IMR-90 (cell line): ENCODE data around the gene HHATL. TPM values are rescaled to one million over a fixed set of nuclear protein-coding genes. Genes with fewer than 3 reads are reported as not detected.

Experiments used
- ATAC-seq: fragments of 200-7000 bp; cut with Tn5 transposase; 2 replicates; pipeline ENCODE4 v1.9.1; 2020; ENCODE audit warnings: low read depth, mild to moderate bottlenecking, moderate library complexity
- BruUV-seq: library from RNA; stranded (reverse); fragments of 400-500 nt; replicated peaks from 2 replicates; lab custom pipeline; 2021; lab: Mats Ljungman, UMichigan
- CTCF ChIA-PET: fragments of 300-600 bp; formaldehyde crosslinking; extraction: SDS; loops from one replicate; lab custom pipeline; 2021; ENCODE audit warnings: antibody characterized with exemption; lab: Yijun Ruan, JAX
- POLR2A ChIA-PET: fragments of 300-600 bp; sonication (Branson Sonifier 250); formaldehyde crosslinking; loops from one replicate; lab custom pipeline; 2022; ENCODE audit warnings: antibody characterized with exemption; ENCODE audit not compliant: unreplicated experiment; lab: Charles Lee
- DNase-seq: peaks from one replicate; pipeline ENCODE4 v3.0.0; 2013
- H2AFZ ChIP-seq: replicated peaks from 2 replicates; pipeline ENCODE3; 2013; ENCODE audit warnings: low read length, mild to moderate bottlenecking; ENCODE audit not compliant: poor library complexity
- H2AK5ac ChIP-seq: 2 replicates; pipeline ENCODE4 v1.6.1; 2013; ENCODE audit warnings: low read depth, low read length, inconsistent platforms
- H2AK9ac ChIP-seq: replicated peaks from 2 replicates; pipeline ENCODE3; 2013; ENCODE audit warnings: mild to moderate bottlenecking, low read depth, low read length, moderate library complexity; ENCODE audit not compliant: poor library complexity
- H2BK120ac ChIP-seq: 2 replicates; pipeline ENCODE4 v1.6.1; 2013; ENCODE audit warnings: low read depth, low read length, inconsistent platforms
- H2BK15ac ChIP-seq: 3 replicates; pipeline ENCODE4 v1.6.1; 2013; ENCODE audit warnings: low read depth, low read length, inconsistent platforms
- H2BK20ac ChIP-seq: 2 replicates; pipeline ENCODE4 v1.6.1; 2013; ENCODE audit warnings: low read depth, mild to moderate bottlenecking, inconsistent platforms, low read length, moderate library complexity
- H2BK5ac ChIP-seq: 2 replicates; pipeline ENCODE4 v1.6.1; 2013; ENCODE audit warnings: mild to moderate bottlenecking, low read depth, low read length, inconsistent platforms; ENCODE audit not compliant: poor library complexity, severe bottlenecking
- H3K14ac ChIP-seq: replicated peaks from 2 replicates; pipeline ENCODE4 v1.6.1; 2013; ENCODE audit warnings: low read depth, low read length, inconsistent platforms
- H3K18ac ChIP-seq: 2 replicates; pipeline ENCODE4 v1.6.1; 2013; ENCODE audit warnings: low read depth, low read length, control low read depth
- H3K23ac ChIP-seq: 2 replicates; pipeline ENCODE4 v1.6.1; 2013; ENCODE audit warnings: low read depth, low read length, inconsistent platforms
- H3K27ac ChIP-seq: 2 replicates; pipeline ENCODE4 v1.5.1; 2013; ENCODE audit warnings: mild to moderate bottlenecking, control low read depth, low read length; ENCODE audit not compliant: insufficient read depth
- H3K27me3 ChIP-seq: 2 replicates; pipeline ENCODE4 v1.6.1; 2013; ENCODE audit warnings: low read length; ENCODE audit not compliant: control insufficient read depth, insufficient read depth
- H3K36me3 ChIP-seq: 2 replicates; pipeline ENCODE4 v1.6.1; 2013; ENCODE audit warnings: low read length, mixed read lengths; ENCODE audit not compliant: control insufficient read depth, insufficient read depth
- H3K4ac ChIP-seq: 2 replicates; pipeline ENCODE4 v1.6.1; 2013; ENCODE audit warnings: low read depth, low read length, inconsistent platforms
- H3K4me1 ChIP-seq: 2 replicates; pipeline ENCODE4 v1.6.1; 2013; ENCODE audit warnings: low read length, mixed read lengths; ENCODE audit not compliant: control insufficient read depth, insufficient read depth
- H3K4me2 ChIP-seq: 2 replicates; pipeline ENCODE4 v1.6.1; 2013; ENCODE audit warnings: low read depth, mild to moderate bottlenecking, control low read depth, low read length, moderate library complexity
- H3K4me3 ChIP-seq: 2 replicates; pipeline ENCODE4 v1.5.1; 2013; ENCODE audit warnings: low read depth, mild to moderate bottlenecking, control low read depth, low read length, moderate library complexity; ENCODE audit not compliant: insufficient read depth
- H3K56ac ChIP-seq: 2 replicates; pipeline ENCODE4 v1.6.1; 2013; ENCODE audit warnings: low read length, inconsistent platforms; ENCODE audit not compliant: insufficient read depth; ENCODE audit errors: extremely low read depth
- H3K79me1 ChIP-seq, 2 experiments: 2 replicates each; pipeline ENCODE4 v1.6.1; 2013; ENCODE audit warnings: low read length in 2 of 2, inconsistent platforms in 1 of 2, low read depth in 1 of 2
- H3K9ac ChIP-seq: 2 replicates; pipeline ENCODE4 v1.6.1; 2013; ENCODE audit warnings: low read depth, low read length, control low read depth
- H3K9me1 ChIP-seq: 2 replicates; pipeline ENCODE4 v1.6.1; 2013; ENCODE audit warnings: low read length, inconsistent platforms; ENCODE audit not compliant: insufficient read depth
- H3K9me3 ChIP-seq: 2 replicates; pipeline ENCODE4 v1.6.1; 2013; ENCODE audit warnings: low read length; ENCODE audit not compliant: control insufficient read depth, insufficient read depth
- H4K20me1 ChIP-seq: 2 replicates; pipeline ENCODE4 v1.6.1; 2013; ENCODE audit warnings: low read length, inconsistent platforms; ENCODE audit not compliant: insufficient read depth
- H4K5ac ChIP-seq: 2 replicates; pipeline ENCODE4 v1.6.1; 2013; ENCODE audit warnings: mild to moderate bottlenecking, low read depth, low read length, control low read depth
- H4K8ac ChIP-seq, 2 experiments: 2 replicates each; pipeline ENCODE4 v1.6.1; 2013; ENCODE audit warnings: low read depth in 2 of 2, low read length in 2 of 2, control low read depth in 1 of 2, inconsistent platforms in 1 of 2
- H4K91ac ChIP-seq: 2 replicates; pipeline ENCODE4 v1.6.1; 2013; ENCODE audit warnings: low read depth, low read length, inconsistent platforms; ENCODE audit not compliant: insufficient read depth
- BHLHE40 ChIP-seq: fragments of 150-350 bp; IDR thresholded peaks from 2 replicates; pipeline ENCODE4 v1.6.1; 2016; ENCODE audit warnings: mild to moderate bottlenecking, low read depth, low read length
- CEBPB ChIP-seq: IDR thresholded peaks from 2 replicates; pipeline ENCODE4 v1.6.1; 2012; ENCODE audit warnings: low read depth, low read length, improper control_type of control experiment
- CHD1 ChIP-seq: IDR thresholded peaks from 2 replicates; pipeline ENCODE4 v1.6.1; 2012; ENCODE audit warnings: low read depth, low read length, improper control_type of control experiment
- CTCF ChIP-seq: conservative IDR thresholded peaks from 2 replicates; pipeline ENCODE4 v1.5.1; 2012; ENCODE audit warnings: mild to moderate bottlenecking, low read depth, low read length, improper control_type of control experiment
- FOS ChIP-seq: fragments of 150-350 bp; IDR thresholded peaks from 2 replicates; pipeline ENCODE4 v1.6.1; 2016; ENCODE audit warnings: low read depth, low read length
- MAFK ChIP-seq: IDR thresholded peaks from 2 replicates; pipeline ENCODE4 v1.6.1; 2012; ENCODE audit warnings: low read depth, low read length, improper control_type of control experiment
- MAZ ChIP-seq: IDR thresholded peaks from 2 replicates; pipeline ENCODE4 v1.6.1; 2012; ENCODE audit warnings: low read depth, mild to moderate bottlenecking, low read length, improper control_type of control experiment, moderate library complexity, borderline replicate concordance
- MXI1 ChIP-seq: IDR thresholded peaks from 2 replicates; pipeline ENCODE4 v1.6.1; 2012; ENCODE audit warnings: low read depth, mild to moderate bottlenecking, low read length, moderate library complexity, borderline replicate concordance
- NFE2L2 ChIP-seq: fragments of 150-350 bp; IDR thresholded peaks from 2 replicates; pipeline ENCODE4 v1.6.1; 2016; ENCODE audit warnings: low read depth, mild to moderate bottlenecking, low read length
- POLR2A ChIP-seq: IDR thresholded peaks from 2 replicates; pipeline ENCODE4 v1.6.1; 2012; ENCODE audit warnings: mild to moderate bottlenecking, low read depth, low read length
- RAD21 ChIP-seq: IDR thresholded peaks from 2 replicates; pipeline ENCODE4 v1.6.1; 2012; ENCODE audit warnings: low read length, improper control_type of control experiment
- RCOR1 ChIP-seq: IDR thresholded peaks from 2 replicates; pipeline ENCODE4 v1.6.1; 2012; ENCODE audit warnings: mild to moderate bottlenecking, low read length, improper control_type of control experiment; ENCODE audit not compliant: insufficient replicate concordance
- RFX5 ChIP-seq: IDR thresholded peaks from 2 replicates; pipeline ENCODE4 v1.8.0; 2012; ENCODE audit warnings: low read depth, mild to moderate bottlenecking, low read length, moderate library complexity
- SMC3 ChIP-seq: fragments of 150-350 bp; IDR thresholded peaks from 2 replicates; pipeline ENCODE4 v1.6.1; 2016; ENCODE audit warnings: low read depth, mild to moderate bottlenecking, antibody characterized with exemption, low read length, moderate library complexity
- USF2 ChIP-seq: fragments of 150-350 bp; IDR thresholded peaks from 2 replicates; pipeline ENCODE4 v1.6.1; 2017; ENCODE audit warnings: mild to moderate bottlenecking, antibody characterized with exemption, low read length, low read depth
- WGBS, 2 experiments: methylation state at CpG; one replicate each; pipeline versions ENCODE4 v1.1.5 to v1.1.7; 2013; ENCODE audit warnings: missing lambda C conversion rate in 2 of 2; ENCODE audit not compliant: insufficient read length in 1 of 2; ENCODE audit errors: extremely low coverage in 2 of 2; 5-methylcytosine and 5-hydroxymethylcytosine counted together
- dilution Hi-C: fragments of 300-500 bp; cut with HindIII; formaldehyde crosslinking; loops from one replicate; pipeline ENCODE4 v1.14.3; 2018; ENCODE audit warnings: low sequenced_read_pairs; ENCODE audit not compliant: unreplicated experiment
- in situ Hi-C: fragments of 300-500 bp; cut with MboI; formaldehyde crosslinking; loops from 3 replicates; pipeline ENCODE4 v1.14.3; 2019; ENCODE audit warnings: low sequenced_read_pairs, inconsistent platforms, mixed read lengths
- intact Hi-C: fragments of 100-400 bp; cut with micrococcal nuclease; formaldehyde crosslinking; loops from 2 replicates; pipeline ENCODE4 v1.10.0; 2022
- polyA plus RNA-seq, 3 experiments: library from polyadenylated mRNA; depleted of rRNA; stranded (reverse); fragments of >200 nt; gene quantifications; 2 replicates each; pipeline ENCODE4 v1.2.3, GENCODE V29; 2012; ENCODE audit warnings: low replicate concordance in 1 of 3
- total RNA-seq: library from RNA; depleted of rRNA; stranded (reverse); fragments of >200 nt; gene quantifications from 2 replicates; pipeline ENCODE4 v1.2.3, GENCODE V29; 2012

Gene HHATL
- total and polyA plus RNA-seq, 2 of the 4 experiments (the other 2 are of a cell fraction) = not detected

GRCh38 chr3:42708611-42709151 is 6.1 kb upstream of the HHATL start:
- H3K4me3 ChIP-seq = no peak overlapping the region

More at GRCh38 chr3:42708611-42709151, 6.1 kb upstream of the HHATL start:
- H4K5ac ChIP-seq = no peak overlapping the region
- H3K56ac ChIP-seq = no peak overlapping the region
- BruUV-seq = no TSS peak
- no peak overlapping the region for H2AK5ac ChIP-seq
- WGBS, 2 experiments = 31% methylated on average over 3 of the region's 10 CpGs; no CpG with 5 or more reads in 1 of the 2 experiments
- no peak overlapping the region for H2BK15ac ChIP-seq
- H3K36me3 ChIP-seq = no peaks in the 10 kb centered on the region
- no peaks in the 10 kb centered on the region for H3K4me1 ChIP-seq
- H3K18ac ChIP-seq = no peak overlapping the region
- H3K4ac ChIP-seq = no peak overlapping the region
- no peak overlapping the region for H2AFZ ChIP-seq
- POLR2A ChIA-PET = no interaction called here
- H3K9ac ChIP-seq = no peak overlapping the region
- H4K8ac ChIP-seq = no peak overlapping the region
- peaks cover 62% of the 10 kb centered on the region for H3K27me3 ChIP-seq
- dilution Hi-C loops = no loop called here
- H2BK120ac ChIP-seq = no peak overlapping the region
- H3K79me1 ChIP-seq = no peaks in the 10 kb centered on the region
- DNase-seq = no peak
- no peaks in the 10 kb centered on the region; the same call in 1 of the 2 replicates for H4K20me1 ChIP-seq
- TF ChIP-seq RAD21 = no peak
- TF ChIP-seq NFE2L2 = no peak
- no peak for TF ChIP-seq CEBPB
- TF ChIP-seq MAZ = no peak
- TF ChIP-seq FOS = no peak
- TF ChIP-seq POLR2A = no peak
- TF ChIP-seq MXI1 = no peak
- no peak for TF ChIP-seq CTCF
- no peak for TF ChIP-seq USF2
- no peak for TF ChIP-seq MAFK
- TF ChIP-seq SMC3 = no peak
- no peak for TF ChIP-seq BHLHE40
- TF ChIP-seq CHD1 = no peak
- TF ChIP-seq RCOR1 = no peak
- no peak for TF ChIP-seq RFX5
- no peak overlapping the region for H3K14ac ChIP-seq
- CTCF ChIA-PET = no interaction called here
- no peak overlapping the region for H2AK9ac ChIP-seq
- intact Hi-C loops = no loop called here
- ATAC-seq = no peak
- H3K4me2 ChIP-seq = no peak overlapping the region
- no peak overlapping the region for H4K91ac ChIP-seq
- H3K9me3 ChIP-seq = no peaks in the 10 kb centered on the region
- H3K9me1 ChIP-seq = no peaks in the 10 kb centered on the region; the same call in 1 of the 2 replicates
- no peak overlapping the region for H3K23ac ChIP-seq
- no peak overlapping the region for H3K27ac ChIP-seq
- H2BK20ac ChIP-seq = no peak overlapping the region
- in situ Hi-C loops = no loop called here
- H2BK5ac ChIP-seq = no peak overlapping the region
